RPMI8226 (cell line): Measurements from ENCODE around the gene C1orf105.
A peak's percentile ranks its signal among the peaks of the same experiment; 100 is the strongest.

Source experiments
- DNase-seq: peaks from one replicate; pipeline ENCODE4 v3.0.0-alpha.2; 2015

Gene C1orf105

DNA sequence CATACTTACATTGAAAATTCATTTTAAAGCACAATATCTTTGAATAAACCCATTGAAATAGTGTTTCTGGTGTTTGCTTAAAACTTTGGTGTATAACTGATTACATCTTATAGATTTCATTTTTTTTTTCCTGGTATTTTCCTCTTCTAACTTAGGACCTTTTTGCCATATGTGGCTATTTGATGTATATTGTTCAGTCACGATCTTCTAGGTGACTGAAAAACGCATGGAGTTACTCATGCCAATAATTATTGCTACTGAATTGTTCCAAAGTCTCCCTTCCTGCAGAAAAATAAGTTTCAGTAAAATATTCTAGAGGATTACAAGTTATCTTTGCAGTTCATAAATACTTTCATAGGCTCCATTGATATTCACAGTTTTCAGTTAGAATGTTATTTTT lies 22.9 kb upstream of the C1orf105 start:
- no peak for DNase-seq

DNA sequence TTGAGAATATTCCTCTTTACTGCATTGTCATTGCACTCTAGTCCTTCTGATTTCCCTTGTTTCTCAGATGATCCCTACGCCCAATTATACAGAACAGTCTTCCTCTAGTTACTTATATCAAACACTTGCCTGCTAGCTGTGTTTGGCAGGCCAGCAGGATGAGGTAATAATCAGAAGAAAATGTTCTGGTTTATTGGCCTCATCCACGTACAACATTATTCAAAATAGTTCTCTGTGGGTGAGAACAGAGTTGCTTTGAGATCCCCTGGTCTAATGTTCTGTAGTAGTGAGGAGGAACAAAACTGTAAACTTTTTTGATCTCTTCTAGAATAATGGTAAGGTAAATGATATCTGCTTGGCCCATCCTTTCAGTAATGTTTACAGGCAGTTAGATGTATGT lies 22.3 kb upstream of the C1orf105 start:
- no peak for DNase-seq

DNA sequence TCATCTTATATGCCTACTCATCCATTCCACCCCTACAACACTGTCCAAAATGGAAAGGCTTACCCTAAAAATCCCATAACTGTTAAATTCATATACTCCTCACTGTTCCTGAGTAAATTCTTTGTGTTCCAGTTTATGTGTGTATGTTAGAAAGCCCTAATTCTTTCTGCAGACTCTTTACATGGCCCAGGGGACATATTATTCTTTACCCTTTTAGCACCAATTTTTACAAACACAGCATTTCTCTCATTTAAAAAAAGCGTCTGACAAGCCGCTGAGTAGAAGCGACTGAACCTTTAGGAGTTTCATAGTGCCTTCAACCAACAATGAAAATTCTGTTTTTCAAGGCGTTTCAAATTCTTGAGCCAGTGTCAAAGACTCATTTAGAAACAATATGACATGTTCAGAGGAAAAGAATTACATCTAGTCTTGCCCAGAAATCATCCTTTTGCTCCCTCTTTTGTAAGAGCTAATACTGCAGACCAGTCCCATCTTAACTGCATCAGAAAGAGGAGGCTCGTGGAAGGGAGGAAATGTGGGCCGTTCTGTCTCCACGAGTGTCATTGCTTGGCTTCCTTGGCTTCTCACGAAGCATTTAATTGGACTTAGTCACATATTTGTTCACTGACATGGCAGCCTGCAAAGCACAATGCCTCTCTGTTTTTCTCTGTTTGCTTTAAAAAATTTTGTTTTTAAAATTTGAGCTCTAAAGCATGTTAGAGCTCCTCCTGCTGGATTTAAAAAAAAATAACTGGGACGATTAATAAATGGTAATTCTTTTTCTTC lies 21.3 kb upstream of the C1orf105 start:
- peak; percentile 36 for DNase-seq

DNA sequence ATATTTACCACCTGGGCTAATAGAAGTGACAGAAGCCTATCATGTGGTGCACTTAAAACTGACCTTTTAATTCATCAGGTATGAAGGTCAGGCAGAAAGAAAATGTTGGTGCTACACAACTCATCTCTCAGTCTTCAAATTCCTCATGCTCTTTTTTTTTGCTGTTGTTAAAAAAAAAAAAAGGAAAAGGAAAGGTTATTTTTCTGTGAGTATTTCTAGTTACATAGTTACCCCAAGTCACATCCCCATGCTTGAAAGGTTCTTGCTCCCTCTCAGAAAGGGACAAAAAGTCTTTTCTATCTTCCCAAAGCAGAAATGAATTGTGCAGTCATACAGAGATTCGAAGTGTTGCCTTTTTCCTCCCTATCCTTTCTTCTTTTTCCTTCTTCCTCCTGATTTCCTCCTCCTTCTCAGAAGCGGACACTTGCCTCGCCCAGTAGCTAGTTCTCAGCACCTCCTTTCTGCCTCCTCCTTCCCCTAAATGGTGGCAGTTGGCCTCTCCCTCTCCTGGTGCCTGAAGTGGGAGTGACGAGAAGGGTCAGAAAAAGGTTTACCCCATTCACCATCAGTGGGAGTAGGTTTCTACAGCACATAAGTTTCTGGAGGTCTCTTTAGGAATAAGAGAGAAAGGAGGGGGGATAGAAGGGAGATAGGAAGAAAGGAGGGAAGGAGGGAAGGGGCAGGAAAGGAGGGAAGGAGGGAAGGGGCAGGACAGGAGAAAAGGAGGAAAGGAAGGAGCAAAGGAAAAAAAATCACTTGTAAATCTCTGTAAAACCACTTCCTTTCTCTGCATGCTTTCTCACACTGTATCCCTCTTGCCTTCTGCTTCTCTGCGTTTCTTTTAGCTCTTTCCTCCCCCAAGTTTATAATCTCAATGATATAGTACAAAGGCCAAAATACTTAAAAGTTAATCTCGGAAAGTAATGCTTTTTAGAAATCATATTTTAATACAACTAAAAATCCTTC lies 20.4 kb upstream of the C1orf105 start:
- no peak for DNase-seq

DNA sequence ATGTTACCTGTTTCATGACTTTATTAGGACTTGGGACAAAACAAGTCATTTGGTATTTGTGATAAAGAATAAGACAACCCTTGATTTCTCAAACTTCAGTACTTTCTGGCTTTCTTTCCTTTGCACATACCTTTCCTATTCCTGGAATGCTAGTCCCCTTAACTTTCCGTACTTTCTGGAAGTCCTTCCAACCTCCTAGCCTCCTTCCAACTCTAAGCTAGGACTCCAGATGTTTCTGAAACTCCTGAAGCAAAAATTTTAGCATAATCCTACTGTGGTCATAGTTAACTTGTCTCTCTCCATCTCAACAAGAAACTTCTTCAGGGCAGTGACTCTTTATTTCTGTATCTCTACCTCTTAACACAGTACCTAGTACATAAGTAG lies 19.8 kb upstream of the C1orf105 start:
- DNase-seq: no peak

DNA sequence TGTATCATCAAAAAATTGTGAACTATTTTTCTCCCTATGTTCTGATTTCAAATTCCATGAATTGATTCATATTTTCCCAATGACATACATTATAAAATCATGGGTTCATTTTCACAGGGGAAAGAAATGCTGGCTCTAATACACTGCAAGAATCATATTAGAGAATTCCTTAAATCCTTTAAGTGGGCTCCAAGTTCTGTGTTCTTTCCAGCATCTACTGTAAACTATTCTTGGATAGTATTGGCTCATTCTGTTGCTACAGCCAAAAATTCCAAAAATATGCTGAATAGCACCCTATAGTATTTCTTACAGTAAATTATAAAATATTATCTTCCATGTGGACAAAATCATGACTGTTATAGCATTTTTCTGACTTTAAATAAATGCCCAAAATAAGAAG lies 19.0 kb upstream of the C1orf105 start:
- DNase-seq: no peak

DNA sequence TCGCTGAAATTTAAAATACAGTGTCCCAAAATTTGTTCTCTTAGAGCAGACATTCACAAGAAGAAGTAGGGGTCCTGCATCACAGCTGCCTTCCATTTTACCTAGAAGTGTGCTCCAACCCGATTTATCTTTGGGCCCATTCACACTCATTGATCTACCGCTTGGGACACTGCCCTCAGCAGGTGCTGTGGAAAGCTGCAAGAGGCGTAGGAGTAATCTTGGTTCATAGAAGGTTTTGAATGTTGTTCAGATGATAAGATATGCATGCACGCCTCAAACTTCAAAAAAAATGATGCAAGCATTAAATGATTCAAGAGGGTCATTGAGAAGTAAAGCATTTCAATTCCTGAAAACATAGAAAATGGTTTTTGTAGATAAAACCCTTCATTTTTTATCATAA lies 18.6 kb upstream of the C1orf105 start:
- peak; percentile 28 for DNase-seq

DNA sequence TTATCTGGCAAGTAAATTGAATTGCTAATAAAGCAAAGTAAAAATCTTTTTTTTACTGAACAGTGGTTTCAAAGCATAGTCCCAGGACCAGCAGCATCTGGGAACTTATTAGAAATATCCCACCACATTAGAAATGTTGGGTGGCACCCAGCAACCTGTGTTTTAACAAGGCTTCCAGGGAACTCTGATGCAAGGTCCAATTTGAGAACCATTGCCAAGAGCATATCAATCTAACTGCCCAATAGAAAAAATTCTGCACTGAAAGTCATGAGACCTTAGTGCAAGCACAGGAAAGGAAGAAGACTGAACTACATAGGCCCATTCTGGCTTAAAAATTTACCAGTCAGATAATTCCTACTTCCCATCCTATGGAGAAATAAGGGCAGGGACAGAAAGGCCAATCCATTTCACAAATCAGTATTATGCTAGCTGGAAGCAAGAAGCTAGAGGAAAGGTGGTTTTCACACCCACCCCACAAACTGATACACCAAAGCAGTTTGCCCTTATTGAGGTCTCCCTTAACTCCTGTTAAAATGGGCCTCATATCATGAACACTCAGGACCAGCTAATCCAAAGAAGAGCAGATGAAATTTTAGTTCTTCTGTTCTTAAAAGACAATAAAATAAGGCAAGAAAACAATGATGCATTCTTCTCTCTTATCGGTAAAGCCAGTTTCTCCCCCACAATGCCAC lies 17.5 kb upstream of the C1orf105 start:
- no peak for DNase-seq

DNA sequence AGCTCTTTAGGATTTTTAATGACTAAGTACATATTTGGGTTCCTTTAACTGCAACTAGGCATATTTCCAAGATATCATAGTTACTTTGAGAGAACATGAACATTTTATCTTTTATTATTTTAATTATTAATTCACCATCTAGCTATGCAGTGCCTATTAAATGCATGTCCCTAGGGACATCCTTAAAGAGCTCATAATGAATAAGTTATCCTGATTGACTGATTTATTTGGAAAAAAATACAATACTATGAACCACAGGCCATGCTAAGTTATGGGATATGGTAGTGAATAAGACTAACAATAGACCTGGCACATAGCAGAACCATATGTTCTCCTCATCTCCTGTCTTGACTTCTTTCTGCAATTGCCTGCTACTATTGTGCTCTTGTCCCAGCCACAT lies 16.4 kb upstream of the C1orf105 start:
- no peak for DNase-seq

DNA sequence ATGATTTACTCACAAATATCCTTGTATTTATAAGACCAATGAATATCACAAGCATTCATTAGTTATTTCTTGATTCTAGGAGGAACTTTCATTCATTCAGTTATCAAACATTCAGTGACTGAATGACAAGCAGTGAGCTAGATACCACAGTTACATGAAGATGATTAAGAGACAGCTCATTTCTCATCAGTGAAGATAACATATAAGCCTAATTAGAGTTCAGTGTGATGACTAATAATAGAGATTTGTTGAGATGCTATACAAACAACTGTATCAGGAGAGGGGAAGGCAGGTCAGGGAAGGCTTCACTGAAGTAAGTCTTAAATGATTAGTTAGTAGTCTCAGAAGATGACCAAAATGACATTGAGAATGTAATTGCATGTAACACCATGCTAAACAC lies 14.6 kb upstream of the C1orf105 start:
- DNase-seq: no peak

DNA sequence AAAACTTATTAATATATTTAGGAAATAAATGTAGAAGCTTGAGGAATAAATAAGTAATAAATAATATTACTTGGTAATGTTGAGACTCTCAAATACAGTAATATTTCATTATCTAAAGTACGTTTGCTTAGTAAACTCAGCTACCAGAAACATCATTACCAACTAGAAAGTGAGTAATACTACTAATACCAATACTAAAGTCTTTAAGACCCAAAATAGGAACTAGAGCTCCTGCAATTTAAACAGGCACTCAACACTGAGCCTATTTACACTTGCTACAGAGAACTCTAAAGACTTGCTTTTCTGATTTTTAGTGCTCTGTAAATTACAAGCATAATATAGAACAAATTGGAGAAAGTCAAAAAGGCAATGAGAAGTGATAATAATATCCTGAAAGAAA lies 13.5 kb upstream of the C1orf105 start:
- DNase-seq: no peak

DNA sequence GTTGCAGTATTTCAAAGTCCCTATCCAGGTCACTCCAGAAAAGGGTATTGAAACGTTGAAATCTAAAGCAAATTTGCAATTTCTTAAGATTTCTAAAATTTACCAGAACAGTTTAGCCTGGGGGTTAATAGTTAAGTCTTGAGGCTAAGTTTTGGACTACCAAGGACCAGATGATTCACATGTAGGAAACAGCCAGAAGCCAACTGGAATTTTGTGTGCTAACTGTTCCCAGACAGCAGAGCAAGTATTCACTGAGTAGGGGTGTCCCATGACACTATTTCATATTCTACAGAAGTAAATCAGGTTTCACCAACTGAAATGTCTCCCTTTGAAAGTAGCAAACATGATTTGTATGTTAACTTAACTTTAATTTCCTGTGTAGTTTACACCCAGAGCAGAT lies 11.5 kb upstream of the C1orf105 start:
- no peak for DNase-seq

DNA sequence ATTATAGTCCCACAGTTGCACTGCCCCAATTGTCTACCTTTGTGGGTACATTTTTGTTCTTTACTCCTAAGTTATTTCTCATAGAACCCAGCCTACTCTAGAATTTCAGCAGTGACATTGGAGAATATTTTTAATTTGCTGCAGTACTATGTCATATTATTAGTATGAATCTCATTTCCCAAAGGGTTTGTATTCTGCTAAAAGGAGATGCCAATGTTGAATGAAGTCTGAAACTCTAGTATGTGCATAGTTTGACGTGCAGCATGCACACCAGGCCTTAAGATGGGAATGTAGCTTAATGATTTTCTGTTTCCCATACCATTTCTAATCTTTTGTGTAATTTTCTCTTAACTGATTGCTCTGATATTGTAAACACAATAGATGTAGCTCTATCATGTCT lies 10.5 kb upstream of the C1orf105 start:
- no peak for DNase-seq

DNA sequence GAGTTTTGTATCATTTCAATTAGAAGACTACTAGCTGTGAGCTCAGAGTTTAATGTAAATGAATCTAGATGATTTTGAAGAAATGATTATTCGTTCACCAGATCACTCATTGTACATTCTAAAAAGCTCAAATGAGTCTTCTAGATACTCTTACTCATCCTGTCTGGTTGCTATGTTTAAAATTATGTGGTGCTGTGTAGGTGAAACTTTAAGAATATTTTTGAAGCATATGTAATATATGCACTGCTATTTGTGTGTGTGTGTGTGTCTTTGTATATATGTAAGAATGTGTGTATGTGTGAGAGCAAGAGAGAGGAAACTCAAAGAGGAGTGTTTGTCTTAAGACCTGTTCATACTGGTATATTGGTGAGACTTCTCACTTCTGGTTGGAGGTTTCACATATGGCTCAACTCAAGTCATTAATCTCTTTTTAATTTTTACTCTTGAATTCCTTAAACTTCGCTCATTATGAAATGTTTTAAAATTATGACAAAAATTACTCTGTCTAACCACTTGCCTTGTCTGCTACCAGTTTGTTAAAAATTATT lies 8.6 kb upstream of the C1orf105 start:
- no peak for DNase-seq

DNA sequence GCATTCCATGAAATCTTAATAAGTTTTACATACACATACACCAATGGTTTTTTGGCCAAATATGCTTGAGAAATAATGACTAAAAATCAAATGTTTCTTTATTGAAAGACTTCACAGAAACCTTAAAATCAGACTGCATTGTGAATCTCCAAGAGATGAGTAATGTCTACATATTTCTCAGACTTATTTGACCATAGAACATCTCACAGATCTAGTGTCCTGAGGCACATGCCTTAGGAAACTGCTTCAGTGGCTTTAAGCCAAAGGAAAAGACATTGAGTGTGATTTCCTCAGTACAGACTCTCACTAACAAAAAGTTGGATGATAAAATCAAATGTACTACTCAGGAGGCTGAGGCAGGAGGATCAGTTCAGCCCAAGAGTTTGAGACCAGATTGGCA lies 6.2 kb upstream of the C1orf105 start:
- DNase-seq: no peak

DNA sequence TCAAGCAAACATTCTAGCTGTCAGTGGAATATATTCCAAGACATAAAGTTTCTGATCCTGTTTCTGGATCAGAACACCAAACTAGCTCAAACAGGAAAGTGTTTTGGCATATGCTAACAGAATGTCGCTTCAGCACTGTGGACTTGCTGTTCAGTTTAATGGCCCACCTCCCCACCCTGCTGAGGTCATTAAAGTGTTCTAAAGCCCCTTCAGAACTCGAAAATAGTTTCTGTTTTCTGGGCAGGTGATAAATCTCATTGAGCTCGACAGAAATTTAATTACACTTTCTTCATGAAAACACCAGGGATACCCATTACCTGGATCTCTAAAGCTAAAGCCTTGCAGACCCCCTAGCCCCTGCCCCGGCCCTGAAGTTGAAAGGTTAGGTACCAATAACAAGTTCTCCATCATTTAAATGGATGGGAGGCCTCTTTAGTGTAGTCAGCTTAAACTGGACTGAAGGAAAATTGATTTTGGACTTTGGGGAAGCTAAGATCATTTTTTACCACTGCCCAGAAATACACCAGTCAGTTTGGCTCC lies 3.9 kb upstream of the C1orf105 start:
- DNase-seq: no peak

DNA sequence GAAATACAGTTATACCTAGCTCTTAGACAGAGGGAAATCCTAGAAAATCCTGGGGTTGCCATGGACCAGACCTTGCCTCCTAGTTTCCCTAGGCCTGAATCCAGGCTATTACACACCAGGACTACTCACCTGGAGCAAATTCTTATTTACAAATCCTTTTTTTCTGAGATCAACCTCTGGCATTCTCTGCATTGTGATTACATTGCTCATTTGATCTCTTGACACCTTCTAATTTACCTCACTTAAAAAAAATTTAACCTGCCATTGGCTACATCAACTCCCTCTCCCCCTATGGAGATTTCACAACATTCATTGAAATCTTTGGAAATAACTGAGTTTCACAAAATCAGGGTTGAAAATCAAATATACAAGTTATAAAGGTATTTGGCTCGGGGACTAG lies 2.9 kb upstream of the C1orf105 start:
- DNase-seq: no peak

DNA sequence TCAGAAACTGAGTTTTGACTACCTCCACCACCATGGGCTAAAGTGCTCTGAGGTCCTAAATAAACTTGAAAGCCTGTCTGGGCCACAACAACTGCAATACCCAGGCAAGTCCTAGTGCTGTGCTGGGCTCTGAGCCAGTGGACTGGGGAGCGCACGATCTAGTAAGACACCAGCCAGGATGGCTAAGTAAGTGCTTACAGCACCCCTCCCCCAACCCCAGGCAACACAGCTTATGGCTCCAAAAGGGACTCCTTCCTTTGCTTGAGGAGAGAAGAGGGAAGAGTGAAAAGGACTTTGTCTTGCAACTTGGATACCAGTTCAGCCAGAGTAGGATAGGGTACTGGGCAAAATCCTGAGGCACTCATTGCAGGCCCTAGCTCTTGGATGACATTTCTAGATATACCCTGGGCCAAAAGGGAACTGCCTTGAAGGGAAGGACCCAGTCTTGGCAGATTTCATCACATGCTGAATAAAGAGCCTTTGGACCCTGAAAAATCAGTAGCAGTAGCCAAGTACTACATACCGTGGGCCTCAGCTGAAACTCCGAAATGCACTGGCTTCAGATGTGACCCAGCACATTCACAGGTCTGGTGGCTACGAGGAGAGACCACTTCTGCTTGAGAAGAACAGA lies 1.6 kb downstream of the C1orf105 start:
- DNase-seq: no peak

DNA sequence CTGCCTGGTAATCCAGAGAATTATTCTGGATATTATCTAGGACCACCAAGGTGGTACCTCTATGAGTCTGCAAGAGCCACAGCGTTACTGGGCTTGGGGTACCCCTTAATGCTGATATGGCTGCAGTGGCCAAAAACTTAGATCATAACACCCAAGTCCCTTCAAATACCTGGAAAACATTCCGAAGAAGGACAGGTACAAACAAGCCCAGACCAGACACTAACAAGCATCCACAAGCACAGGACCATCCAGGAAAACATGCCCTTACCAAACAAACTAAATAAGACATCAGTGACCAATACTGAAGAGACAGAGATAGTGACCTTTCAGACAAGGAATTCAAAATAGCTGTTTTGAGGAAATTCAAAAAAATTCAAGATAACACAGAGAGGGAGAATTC lies 2.9 kb downstream of the C1orf105 start:
- DNase-seq: no peak

DNA sequence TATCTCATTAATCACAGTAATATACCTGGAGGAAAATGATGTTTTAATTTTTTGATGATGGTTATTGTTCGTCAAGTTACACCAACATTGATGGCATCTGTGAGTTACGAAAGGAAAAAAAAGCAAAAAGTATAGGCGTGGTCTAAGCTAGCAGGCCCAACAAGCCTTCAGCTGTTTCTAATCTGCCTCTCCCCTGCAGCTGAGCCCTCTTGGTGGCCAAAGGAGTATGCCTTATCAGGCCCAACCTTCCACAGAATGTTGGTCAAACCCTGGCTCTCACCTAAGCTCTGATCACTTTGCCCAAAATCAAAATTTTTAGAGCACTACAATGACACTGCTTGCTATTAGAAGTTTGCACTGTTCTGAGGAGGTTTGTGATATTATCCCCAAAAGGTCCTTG lies 4.9 kb downstream of the C1orf105 start:
- no peak for DNase-seq

DNA sequence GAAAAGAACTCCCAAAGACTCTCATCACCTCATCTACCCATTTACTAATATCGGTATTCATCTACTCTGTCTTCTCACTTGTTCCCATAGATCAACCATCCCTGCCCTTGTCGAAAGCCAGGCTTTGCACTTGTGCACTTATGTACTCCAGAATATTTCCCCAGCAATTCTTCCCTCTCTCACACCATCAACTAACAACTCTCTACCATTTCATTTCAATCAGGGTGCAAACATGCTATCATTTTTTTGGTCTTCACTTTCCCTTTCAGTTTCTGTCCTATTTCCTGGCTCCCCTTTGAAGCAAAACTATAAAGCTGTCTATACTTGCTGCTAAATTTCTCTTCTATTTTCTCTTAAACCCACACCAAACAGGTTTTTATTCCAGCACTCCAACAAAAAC lies 6.7 kb downstream of the C1orf105 start:
- no peak for DNase-seq

DNA sequence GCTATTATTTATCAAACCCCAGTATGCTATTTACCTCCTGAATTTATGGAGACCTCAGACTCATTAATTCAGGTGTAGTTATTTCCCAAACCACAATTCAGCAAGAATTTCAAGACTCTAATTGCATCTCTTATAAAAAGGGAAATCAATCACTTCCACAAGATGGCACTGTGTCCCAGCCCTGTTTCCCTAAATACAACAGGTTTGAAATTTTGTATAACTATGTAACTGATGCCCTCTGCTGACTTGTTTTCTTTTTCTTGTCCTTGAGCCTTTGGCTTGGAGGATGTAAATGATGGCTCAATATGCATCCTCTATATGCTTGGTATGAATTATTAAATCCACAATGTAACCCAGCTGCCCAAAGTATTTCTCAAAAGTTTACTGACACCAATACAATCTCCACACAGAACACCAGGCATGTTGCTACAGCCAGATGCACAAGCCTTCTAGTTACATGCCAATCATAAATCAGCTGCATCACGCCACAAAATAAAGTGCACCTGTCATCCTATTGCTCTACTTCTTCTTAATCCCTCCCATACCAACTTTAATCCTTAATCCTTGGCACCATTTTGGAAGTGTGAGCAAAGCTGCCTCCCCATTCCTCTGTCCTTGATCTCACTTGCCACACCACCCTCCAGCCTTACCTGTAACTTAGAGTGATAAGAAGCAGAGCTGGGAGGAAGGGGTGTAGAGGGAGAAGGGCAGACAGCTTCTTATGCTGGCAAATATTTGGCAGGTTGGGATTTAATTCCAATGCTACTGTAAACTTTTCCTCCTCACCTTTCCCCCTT lies 9.0 kb downstream of the C1orf105 start:
- peak; percentile 75 for DNase-seq
